Vagina (tissue), 2 donors: ENCODE data around the gene VIPR2. TPM values are rescaled to one million over a fixed set of nuclear protein-coding genes. Genes with fewer than 3 reads are reported as not detected.

Experiments used
- DNase-seq, 2 donors: peaks; one replicate each; pipeline ENCODE4 v3.0.0-alpha.2; 2017; ENCODE audit errors: extremely low spot score in 2 of 2
- H3K27ac ChIP-seq: fragments of 200-600 bp; sonication (generic); one replicate; pipeline ENCODE4 v1.5.1; 2019
- H3K27me3 ChIP-seq: fragments of 200-600 bp; sonication (generic); one replicate; pipeline ENCODE4 v1.5.1; 2019
- H3K36me3 ChIP-seq, 2 donors: fragments of 200-600 bp; sonication (generic); one replicate each; pipeline ENCODE4 v1.5.1; 2017 to 2019
- H3K4me1 ChIP-seq: fragments of 200-600 bp; sonication (generic); one replicate; pipeline ENCODE4 v1.5.1; 2019
- H3K4me3 ChIP-seq, 2 donors: fragments of 200-600 bp; sonication (generic); 1 replicate in 1 of 2; 2 replicates in 1 of 2; pipeline ENCODE4 v1.5.1; 2016 to 2019
- H3K9me3 ChIP-seq: fragments of 200-600 bp; sonication (generic); one replicate; pipeline ENCODE4 v1.5.1; 2019
- POLR2A ChIP-seq, 2 donors: fragments of 450-650 bp; IDR thresholded peaks; one replicate each; pipeline ENCODE4 v1.6.1; 2017; ENCODE audit warnings: antibody characterized with exemption in 2 of 2, mild to moderate bottlenecking in 2 of 2, moderate library complexity in 2 of 2
- POLR2AphosphoS5 ChIP-seq, 2 donors: sonication (generic); formaldehyde crosslinking; IDR thresholded peaks; one replicate each; pipeline ENCODE4 v1.9.0; 2017; ENCODE audit warnings: antibody characterized with exemption in 2 of 2, mild to moderate bottlenecking in 2 of 2, low read depth in 1 of 2; ENCODE audit not compliant: insufficient read depth in 1 of 2
- intact Hi-C: fragments of 100-400 bp; cut with DNase I; formaldehyde crosslinking; loops from one replicate; pipeline ENCODE4 v1.15.1; 2023
- total RNA-seq: library from RNA; depleted of rRNA; stranded (reverse); fragments of >200 nt; gene quantifications from one replicate; pipeline ENCODE4 v1.2.3, GENCODE V29; 2016
- TF ChIP-seq, protein P1 (sequence below), 3 experiments: fragments of 450-650 bp in 2 of 3; fragments of 200-600 bp in 1 of 3; sonication (generic) in 1 of 3; IDR thresholded peaks; one replicate each; pipeline ENCODE4 v1.5.1; 2017 to 2019; ENCODE audit warnings: antibody characterized with exemption in 3 of 3, mild to moderate bottlenecking in 2 of 3, moderate library complexity in 2 of 3

Gene VIPR2
- total RNA-seq, 1 donor from 2014 or later, result 11.3 TPM

DNA sequence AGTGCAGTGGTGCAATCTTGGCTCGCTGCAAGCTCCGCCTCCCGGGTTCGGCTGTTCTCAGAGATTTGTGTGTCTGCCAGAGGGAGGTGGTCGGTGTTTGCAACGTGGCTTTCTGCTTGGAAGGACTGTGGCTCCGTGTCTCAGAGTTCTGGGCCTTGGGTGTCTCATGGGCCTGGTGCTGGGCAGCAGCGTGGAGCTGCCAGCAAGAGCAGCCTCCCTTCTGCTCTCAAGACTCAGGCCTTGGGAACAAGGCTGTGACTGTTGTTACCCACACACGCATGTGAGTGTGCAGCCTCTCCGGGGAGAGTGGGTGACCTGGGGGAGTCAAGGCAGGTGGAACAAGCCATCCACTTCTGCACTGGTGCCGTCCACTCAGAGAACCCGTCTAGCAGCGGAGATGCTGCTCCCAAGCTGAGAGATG lies 52.0 kb downstream of the VIPR2 start:
- intact Hi-C loops, result loop anchor here (2.0 kb wide), 1 partner anchor 16 kb away; no protein-coding TSS in a partner anchor
- TF ChIP-seq POLR2AphosphoS5 (IDR thresholded peaks at IDR 0.05; ENCODE audit: insufficient read depth in 1 of 2, low read depth in 1 of 2) (no peak), POLR2A (IDR thresholded peaks at IDR 0.05) (no peak)
- TF ChIP-seq, protein P1, sequence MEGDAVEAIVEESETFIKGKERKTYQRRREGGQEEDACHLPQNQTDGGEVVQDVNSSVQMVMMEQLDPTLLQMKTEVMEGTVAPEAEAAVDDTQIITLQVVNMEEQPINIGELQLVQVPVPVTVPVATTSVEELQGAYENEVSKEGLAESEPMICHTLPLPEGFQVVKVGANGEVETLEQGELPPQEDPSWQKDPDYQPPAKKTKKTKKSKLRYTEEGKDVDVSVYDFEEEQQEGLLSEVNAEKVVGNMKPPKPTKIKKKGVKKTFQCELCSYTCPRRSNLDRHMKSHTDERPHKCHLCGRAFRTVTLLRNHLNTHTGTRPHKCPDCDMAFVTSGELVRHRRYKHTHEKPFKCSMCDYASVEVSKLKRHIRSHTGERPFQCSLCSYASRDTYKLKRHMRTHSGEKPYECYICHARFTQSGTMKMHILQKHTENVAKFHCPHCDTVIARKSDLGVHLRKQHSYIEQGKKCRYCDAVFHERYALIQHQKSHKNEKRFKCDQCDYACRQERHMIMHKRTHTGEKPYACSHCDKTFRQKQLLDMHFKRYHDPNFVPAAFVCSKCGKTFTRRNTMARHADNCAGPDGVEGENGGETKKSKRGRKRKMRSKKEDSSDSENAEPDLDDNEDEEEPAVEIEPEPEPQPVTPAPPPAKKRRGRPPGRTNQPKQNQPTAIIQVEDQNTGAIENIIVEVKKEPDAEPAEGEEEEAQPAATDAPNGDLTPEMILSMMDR (IDR thresholded peaks at IDR 0.05), result no peak
- Histone ChIP-seq H3K27ac (no peak overlapping the region), H3K9me3 (no peaks in the 10 kb centered on the region), H3K27me3 (no peaks in the 10 kb centered on the region), H3K4me1 (peaks cover 11% of the 10 kb centered on the region), H3K4me3 (no peak overlapping the region), H3K36me3 (no peaks in the 10 kb centered on the region)
- no peak for DNase-seq

DNA sequence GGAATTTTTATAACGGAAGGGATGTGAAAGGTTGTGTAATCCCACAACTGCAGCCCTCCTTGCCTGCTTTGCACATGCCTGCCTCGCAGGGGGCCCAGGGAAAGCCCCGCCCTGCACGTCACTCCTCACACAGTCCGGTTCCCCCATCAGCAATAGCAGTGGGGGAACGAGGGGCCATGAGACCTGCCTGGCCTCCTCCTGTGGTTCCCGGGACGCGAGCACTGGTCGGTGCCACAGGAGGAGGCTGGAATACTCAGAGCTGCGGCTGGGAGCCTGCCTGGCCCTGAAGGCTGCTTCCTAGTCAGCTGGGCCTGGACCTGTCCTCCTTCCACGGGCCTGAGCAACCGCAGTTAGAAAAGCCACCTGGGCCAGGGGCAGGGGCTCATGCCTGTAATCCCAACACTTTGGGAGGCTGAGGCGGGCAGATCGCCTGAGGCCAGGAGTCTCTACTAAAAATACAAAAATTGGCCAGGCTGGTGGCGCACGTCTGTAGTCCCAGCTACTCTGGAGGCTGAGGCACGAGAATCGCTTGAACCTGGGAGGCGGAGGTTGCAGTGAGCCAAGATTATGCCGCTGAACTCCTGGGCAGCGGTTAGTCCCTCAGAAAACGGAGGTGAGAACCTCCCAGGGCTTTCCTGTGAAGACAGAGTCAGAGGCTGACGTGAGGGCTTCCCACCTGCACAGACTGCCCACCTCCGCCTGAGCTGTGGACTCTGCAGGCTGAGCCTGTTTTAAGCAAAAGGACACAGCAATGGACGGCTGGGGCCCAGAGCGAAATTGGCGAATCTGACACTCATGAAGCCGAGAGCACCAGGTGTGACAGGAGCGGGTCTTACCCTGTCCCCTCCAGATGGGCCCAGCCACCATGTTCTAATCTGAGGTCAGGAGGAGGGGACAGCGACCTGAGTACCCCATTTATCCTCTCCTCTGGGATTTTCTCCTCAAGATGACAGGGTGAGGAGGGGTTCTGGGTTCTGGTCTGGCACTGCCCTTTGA lies 52.9 kb downstream of the VIPR2 start:
- TF ChIP-seq POLR2AphosphoS5 (IDR thresholded peaks at IDR 0.05; ENCODE audit: insufficient read depth in 1 of 2, low read depth in 1 of 2) (no peak), POLR2A (IDR thresholded peaks at IDR 0.05) (no peak)
- TF ChIP-seq, protein P1 (IDR thresholded peaks at IDR 0.05), result no peak
- no peak for DNase-seq
- H3K27me3 ChIP-seq, result no peaks in the 10 kb centered on the region
- H3K4me3 ChIP-seq, result no peak overlapping the region
- H3K36me3 ChIP-seq, result no peaks in the 10 kb centered on the region
- no peak overlapping the region for H3K27ac ChIP-seq
- H3K9me3 ChIP-seq, result no peaks in the 10 kb centered on the region
- H3K4me1 ChIP-seq, result peaks cover 5% of the 10 kb centered on the region
- intact Hi-C loops, result loop anchor here (2.0 kb wide), 1 partner anchor 15 kb away; no protein-coding TSS in a partner anchor

DNA sequence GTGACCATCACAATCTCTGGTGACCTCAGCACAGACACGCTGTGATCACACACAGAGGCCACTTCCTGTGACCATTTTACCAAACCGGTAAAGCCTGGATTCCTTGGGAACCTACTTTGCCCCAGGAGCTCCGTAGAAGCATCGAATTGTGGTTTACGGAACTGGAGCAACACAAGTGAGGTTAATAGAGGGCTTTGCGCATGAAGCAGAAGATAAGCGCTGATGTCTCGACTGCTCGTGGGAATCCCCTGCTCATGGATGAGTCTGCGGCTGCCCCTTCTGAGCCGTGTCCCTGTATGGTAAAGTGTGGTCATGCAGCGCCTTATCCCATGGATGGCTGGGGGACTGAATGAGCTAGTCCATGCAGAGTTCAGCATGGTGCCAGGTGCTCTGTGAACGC lies 53.6 kb downstream of the VIPR2 start:
- no peaks in the 10 kb centered on the region for H3K36me3 ChIP-seq
- no peaks in the 10 kb centered on the region for H3K27me3 ChIP-seq
- H3K27ac ChIP-seq, result no peak overlapping the region
- no peak overlapping the region for H3K4me3 ChIP-seq
- no peak for TF ChIP-seq POLR2A (IDR thresholded peaks at IDR 0.05)
- TF ChIP-seq, protein P1 (IDR thresholded peaks at IDR 0.05), result no peak
- DNase-seq, result no peak
- intact Hi-C loops, result no loop called here
- H3K9me3 ChIP-seq, result no peaks in the 10 kb centered on the region
- H3K4me1 ChIP-seq, result peaks cover 5% of the 10 kb centered on the region

DNA sequence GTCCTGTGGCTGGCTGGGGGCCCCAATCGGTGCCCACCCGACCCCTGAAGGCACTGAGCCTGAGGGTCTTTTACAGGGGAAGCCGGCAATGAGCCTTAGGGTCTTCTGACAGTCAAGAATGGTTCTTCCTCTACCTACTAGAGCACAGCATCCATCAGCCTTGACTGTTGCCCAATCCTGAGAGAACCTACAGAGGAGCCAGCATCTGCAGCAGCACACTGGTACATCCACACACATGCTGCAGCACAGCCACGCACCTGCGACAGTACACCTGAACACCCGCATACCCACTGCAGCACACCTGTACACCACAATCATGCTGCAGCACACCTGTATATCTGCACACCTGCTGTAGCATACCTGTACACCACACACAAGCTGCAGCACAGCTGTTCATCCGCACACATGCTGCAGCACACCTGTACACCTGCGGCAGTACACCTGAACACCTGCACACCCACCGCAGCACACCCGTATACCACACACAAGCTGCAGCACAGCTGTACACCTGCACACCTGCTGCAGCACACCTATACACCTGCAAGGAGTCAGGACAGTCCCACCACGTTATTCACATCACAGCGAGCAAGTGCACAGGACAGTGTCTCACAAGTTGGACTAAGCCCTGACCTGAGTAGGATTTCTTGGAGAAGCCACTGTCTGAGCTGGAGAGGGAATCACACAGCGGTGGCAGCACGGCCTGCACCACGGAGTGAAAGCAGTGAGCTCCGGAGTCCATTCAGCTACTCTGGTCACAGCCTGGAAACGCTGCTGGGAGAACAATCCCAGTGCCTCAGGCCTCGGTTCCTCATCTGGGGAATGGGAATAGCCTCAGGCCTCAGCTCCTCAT lies 56.4 kb downstream of the VIPR2 start:
- TF ChIP-seq, protein P1 (IDR thresholded peaks at IDR 0.05), result no peak
- no peak for TF ChIP-seq POLR2A (IDR thresholded peaks at IDR 0.05)
- TF ChIP-seq POLR2AphosphoS5 (IDR thresholded peaks at IDR 0.05; ENCODE audit: insufficient read depth in 1 of 2, low read depth in 1 of 2), result no peak
- Histone ChIP-seq H3K36me3 (no peaks in the 10 kb centered on the region), H3K27ac (no peak overlapping the region), H3K27me3 (no peaks in the 10 kb centered on the region), H3K4me3 (no peak overlapping the region), H3K9me3 (no peaks in the 10 kb centered on the region), H3K4me1 (no peaks in the 10 kb centered on the region)
- intact Hi-C loops, result no loop called here
- DNase-seq, result no peak
